Measurements from ENCODE around the gene HELLS. TPM values are rescaled to one million over a fixed set of nuclear protein-coding genes. Genes with fewer than 3 reads are reported as not detected.

HELLS gene
- total RNA-seq: 4.4 and 7.7 TPM in 2 replicates

GRCh38 chr10:94545391-94546048 lies at the start of gene HELLS:
TSS of gene HELLS (plus strand) at chr10:94545788. CDS start at chr10:94545922, 134 bp downstream.

Other genes with a start within 250 kb of the HELLS start
- gene NOC3L, start 182.8 kb upstream of the HELLS start, total RNA-seq: 6.1 and 7.7 TPM in 2 replicates
- 7.6 and 8.9 TPM in 2 replicates for gene TBC1D12, start 143.2 kb upstream of the HELLS start, total RNA-seq
- gene CYP2C18, start 137.9 kb downstream of the HELLS start, total RNA-seq: not detected in 2 replicates
- not detected in 2 replicates for gene CYP2C19, start 216.9 kb downstream of the HELLS start, total RNA-seq

Data from cardiac ventricle fibroblast (primary cell).